HG02588 (cell line): ENCODE results near the gene SLC36A3.
"Not testable (repeated sequence)": the region's sequence is repeated elsewhere in the genome, so short reads cannot be mapped to it uniquely, and the experiment has no call there.

Experiments used
- ATAC-seq: cut with Tn5 transposase; IDR thresholded peaks from one replicate; pipeline ENCODE4 v1.9.1; 2021; ENCODE audit warnings: mild to moderate bottlenecking, moderate library complexity; ENCODE audit not compliant: unreplicated experiment

The SLC36A3 gene

DNA sequence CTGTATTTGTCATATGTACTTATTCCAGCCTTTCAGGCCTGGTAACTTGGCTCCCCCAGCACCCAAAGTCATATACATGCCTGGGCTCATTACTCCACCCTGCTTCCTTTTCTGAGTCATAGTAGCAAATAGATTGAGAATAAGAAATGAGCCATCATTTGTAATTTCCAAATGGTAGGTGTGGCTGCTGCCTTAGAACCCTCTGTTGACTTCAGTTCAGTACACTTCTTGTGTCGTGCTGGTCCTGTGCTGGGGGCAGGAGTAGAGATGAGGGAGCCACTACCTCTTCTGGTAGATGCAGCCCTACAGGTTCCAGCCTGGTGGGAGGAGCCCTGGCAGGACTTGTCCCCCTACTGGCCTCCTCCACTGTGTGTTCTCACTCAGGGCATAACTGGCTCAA lies 39.5 kb downstream of the SLC36A3 start:
- peak; percentile 61 for ATAC-seq

DNA sequence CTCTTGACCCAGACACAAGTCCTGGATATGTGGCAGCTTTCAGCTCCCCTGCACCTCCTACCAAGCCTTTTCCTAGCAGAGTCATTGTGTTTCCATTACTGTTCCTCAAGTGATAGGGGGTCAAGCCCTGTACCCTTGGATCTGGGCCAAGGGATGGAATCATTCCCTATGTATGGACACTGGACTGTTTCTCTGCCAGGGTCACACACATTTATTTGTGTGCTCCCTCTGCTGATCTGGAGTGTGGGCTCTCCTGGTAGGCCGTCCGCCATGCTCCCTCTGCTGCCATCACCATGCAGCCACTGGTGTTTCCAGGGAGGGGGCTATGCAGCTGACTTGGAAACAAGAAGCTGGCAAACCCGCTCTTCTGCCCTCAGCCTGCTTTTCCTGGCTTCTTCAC lies 41.0 kb downstream of the SLC36A3 start:
- ATAC-seq = no peak

- ATAC-seq = no peak
These were observed 43.6 kb downstream of the SLC36A3 start for GRCh38 chr5:151259931-151260330.

GRCh38 chr5:151258816-151259215 lies 44.8 kb downstream of the SLC36A3 start:
- ATAC-seq = no peak

- no peak for ATAC-seq
These were observed 45.4 kb downstream of the SLC36A3 start for GRCh38 chr5:151258201-151258611.

- ATAC-seq = peak; percentile 30
These were observed 45.8 kb downstream of the SLC36A3 start for GRCh38 chr5:151257731-151258181.

- ATAC-seq = peak; percentile 38
These were observed 47.8 kb downstream of the SLC36A3 start for GRCh38 chr5:151255621-151256286.

GRCh38 chr5:151254990-151255389 lies 48.6 kb downstream of the SLC36A3 start:
- not testable (repeated sequence) for ATAC-seq

DNA sequence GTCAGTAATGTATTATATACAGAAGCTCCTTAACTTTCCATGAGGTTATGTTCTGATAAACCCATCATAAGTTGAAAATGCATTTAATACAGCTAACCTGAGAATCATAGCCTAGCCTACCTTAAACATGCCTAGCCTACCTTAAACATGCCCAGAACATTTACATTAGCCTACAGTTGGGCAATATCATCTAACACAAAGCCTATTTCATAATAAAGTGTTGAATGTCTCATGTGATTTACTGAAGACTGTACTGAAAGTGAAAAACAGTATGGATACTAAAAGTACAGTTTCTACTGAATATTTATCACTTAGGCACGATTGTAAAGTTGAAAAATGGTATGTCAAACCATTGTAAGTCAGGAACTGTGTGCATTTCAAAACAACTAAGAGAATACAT lies 49.0 kb downstream of the SLC36A3 start:
- no peak for ATAC-seq

- no peak for ATAC-seq
These were observed 50.0 kb downstream of the SLC36A3 start for GRCh38 chr5:151253605-151253950.

DNA sequence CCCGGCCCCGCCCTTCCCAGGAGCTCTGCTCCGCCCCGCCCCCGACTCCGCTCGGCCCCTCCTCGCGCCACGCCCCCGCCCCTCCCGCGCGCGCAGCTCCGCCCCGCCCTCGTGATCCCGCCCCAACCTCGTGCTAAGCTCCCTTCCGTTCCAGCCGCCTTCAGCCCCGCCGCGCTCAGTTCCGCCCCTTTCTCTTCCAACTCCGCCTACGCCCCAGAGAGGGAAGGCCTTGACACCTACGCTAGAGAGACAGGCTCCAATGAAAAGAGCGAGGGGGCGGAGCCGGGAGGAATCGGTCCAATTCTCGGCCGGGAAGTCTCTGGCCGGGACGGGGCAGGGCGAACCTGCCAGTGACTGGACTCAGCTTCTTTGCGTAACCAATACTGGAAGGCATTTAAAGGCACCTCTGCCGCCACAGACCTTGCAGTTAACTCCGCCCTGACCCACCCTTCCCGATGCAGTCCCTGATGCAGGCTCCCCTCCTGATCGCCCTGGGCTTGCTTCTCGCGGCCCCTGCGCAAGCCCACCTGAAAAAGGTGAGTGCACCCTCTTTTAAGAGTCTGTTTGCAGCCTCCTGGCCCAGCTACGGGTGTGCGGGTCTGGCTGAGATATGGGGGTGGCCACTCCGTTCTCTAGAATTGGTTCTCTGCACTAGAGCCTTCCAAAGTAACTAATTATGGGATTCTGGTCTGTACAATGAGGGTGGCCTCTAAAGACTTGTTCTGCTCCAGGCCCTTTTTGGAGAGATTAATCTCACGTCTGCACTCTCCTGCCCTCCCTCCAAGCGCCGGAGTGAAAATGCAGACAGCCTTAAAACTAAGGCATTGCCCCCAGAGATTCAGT lies 50.6 kb downstream of the SLC36A3 start, which contains the start of gene GM2A:
Gene GM2A, plus strand, starts transcription at position 424 of the 843 bp plus-strand sequence. Its CDS starts 32 bp downstream, at position 456.
- ATAC-seq = peak; percentile 80

- ATAC-seq = no peak
These were observed 51.9 kb downstream of the SLC36A3 start for GRCh38 chr5:151251621-151252020.

DNA sequence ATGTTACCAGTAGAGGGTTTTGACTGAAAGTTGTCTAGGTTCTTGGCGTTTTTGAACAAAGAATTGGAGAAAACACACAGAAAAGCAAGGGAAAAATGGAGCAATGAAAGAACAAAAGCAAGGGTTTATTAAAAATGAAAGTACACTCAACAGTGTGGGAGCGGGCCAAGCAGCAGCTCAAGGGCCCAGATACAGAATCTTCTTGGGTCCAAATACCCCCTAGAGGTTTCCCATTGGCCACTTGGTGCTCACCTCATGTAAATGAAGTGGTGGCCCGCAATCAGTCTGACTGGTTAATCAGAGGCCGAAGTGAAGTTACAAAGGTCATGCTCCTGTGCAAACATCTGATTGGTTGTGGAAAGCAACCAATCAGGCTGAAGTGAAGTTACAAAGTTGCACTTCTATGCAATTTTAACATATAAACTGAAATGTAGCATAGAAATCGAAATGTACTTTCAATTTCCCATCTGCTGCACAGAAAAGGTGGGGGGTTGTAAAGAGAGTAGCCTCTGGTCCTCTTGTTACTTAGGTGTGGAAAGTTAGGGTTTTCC lies 52.5 kb downstream of the SLC36A3 start:
- ATAC-seq = no peak

DNA sequence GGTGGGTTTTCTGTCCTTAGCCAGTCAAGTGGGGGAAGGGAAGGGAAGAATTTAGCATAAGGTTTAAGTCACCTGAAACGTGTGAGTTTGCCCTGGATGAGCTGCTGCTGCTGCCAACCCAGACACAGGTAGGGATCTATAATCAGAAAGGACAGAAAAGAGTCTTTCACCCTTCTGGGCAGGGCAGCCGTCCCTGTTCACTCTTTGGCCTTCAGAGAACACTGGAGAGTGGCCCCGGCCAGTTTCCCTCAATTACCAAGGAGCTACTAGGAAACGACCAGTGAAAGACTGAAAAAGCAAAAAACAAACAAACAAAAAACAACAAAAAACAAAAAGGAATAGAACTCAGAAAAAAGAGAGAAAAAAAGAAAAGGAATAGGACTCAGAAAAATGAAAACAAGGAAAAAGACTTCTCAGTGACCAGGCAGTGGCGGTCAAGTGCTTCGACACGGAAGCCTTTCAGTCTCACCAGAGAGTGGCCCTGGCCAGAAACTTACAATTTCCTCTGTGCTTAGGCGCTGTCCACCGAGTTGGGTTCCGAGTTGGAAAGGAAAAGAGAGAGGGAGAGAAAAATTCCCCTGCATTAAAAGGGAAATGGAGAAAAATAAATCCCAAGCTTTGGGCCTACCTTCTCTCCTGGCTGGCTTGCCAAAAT lies 53.1 kb downstream of the SLC36A3 start:
- ATAC-seq = no peak

DNA sequence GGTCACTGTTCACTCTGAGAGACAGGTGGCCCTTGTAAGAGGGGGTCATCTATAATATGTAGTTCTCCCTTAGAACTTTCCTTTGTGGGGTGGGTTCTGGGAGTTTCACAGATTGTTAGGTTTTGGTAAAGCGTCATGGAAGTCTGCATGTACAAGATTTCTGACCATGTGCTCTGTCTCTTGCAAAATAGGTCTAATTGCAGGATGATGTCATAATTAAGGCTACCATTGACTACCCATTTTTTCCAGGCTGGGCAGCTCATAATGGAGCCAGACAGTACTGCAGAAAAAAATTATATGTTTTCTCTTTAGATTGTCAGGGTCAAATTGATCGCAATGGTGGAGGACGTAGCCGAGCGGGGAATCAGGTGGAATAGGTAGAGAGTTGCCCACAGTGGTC lies 54.3 kb downstream of the SLC36A3 start:
- no peak for ATAC-seq

- no peak for ATAC-seq
These were observed 54.9 kb downstream of the SLC36A3 start for GRCh38 chr5:151248651-151249050.

DNA sequence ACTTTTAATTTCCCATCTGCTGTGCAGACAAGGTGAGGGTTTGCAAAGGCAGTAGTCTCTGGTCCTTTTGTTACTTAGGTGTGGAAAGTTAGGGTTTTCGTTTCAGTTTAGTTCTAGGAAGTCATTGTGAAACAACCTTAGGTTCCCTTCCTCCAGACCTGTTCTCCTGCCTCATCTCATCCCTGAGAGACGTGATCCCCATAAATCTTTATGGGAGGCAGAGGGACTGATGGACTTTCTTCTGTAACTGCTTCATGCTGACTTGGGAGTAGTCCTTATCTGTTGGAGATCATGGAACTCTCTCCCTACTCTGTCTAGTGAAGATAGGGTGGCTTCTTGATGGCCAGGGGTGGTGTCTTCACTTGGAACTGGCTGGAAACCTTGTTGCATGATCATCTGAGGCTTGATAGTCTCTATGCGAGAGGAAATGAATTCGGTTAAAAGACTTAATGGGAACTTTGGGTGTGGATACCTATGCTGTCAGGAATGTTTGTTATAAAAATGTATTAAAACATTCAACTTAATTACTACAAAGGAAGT lies 57.8 kb downstream of the SLC36A3 start:
- no peak for ATAC-seq

GRCh38 chr5:151244206-151244605 lies 59.4 kb downstream of the SLC36A3 start:
- no peak for ATAC-seq

- no peak for ATAC-seq
These were observed 60.0 kb downstream of the SLC36A3 start for GRCh38 chr5:151243564-151243963.

DNA sequence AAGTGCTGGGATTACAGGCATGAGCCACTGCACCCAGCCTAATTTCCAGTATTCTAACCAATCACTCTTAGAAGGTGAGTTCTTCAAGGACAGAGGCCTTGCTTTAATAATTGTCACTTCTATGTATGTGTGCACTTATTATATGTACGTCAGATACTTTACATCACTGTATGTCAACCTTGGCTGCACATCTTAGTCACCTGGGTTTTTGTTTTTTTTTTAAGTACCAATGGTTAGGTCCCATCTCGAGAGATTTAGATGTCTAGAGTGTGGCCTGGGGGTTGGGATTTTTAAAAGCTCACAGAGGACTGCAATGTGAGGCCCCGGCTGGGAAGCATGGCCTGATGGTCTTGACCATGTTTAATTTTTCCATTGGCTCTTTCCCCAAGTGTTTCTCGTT lies 60.4 kb downstream of the SLC36A3 start:
- no peak for ATAC-seq
